GM21723 (cell line): ENCODE measurements around the gene SPATA22.
"Not testable (repeated sequence)": the region's sequence is repeated elsewhere in the genome, so short reads cannot be mapped to it uniquely, and the experiment has no call there.

Experiments used
- ATAC-seq: cut with Tn5 transposase; IDR thresholded peaks from one replicate; pipeline ENCODE4 v1.9.1; 2021; ENCODE audit warnings: mild to moderate bottlenecking, moderate library complexity; ENCODE audit not compliant: unreplicated experiment

The SPATA22 gene

GRCh38 chr17:3471599-3471998 is at the start of gene SPATA22:
TSS of gene SPATA22 (minus strand) at chr17:3471819. CDS start at chr17:3469325, 2,494 bp downstream.
- no peak for ATAC-seq

GRCh38 chr17:3519472-3519871 is 47.9 kb upstream of the SPATA22 start:
- not testable (repeated sequence) for ATAC-seq

GRCh38 chr17:3514873-3515272 is 43.3 kb upstream of the SPATA22 start:
- ATAC-seq = no peak

- ATAC-seq = not testable (repeated sequence)
These were observed 42.5 kb upstream of the SPATA22 start for GRCh38 chr17:3514167-3514566.

- no peak for ATAC-seq
These were observed 41.9 kb upstream of the SPATA22 start for GRCh38 chr17:3513305-3514035.

- no peak for ATAC-seq
These were observed 41.0 kb upstream of the SPATA22 start for GRCh38 chr17:3512505-3513171.

GRCh38 chr17:3511852-3512504 is 40.4 kb upstream of the SPATA22 start:
- ATAC-seq = no peak

GRCh38 chr17:3510090-3510489 is 38.5 kb upstream of the SPATA22 start:
- no peak for ATAC-seq

- ATAC-seq = no peak
These were observed 36.2 kb upstream of the SPATA22 start for GRCh38 chr17:3507869-3508268.

GRCh38 chr17:3507071-3507470 is 35.5 kb upstream of the SPATA22 start:
- no peak for ATAC-seq

- ATAC-seq = no peak
These were observed 34.4 kb upstream of the SPATA22 start for GRCh38 chr17:3506054-3506453.

- ATAC-seq = no peak
These were observed 33.4 kb upstream of the SPATA22 start for GRCh38 chr17:3505008-3505407.

GRCh38 chr17:3503285-3503684 is 31.7 kb upstream of the SPATA22 start:
- ATAC-seq = no peak

GRCh38 chr17:3502466-3502865 is 30.8 kb upstream of the SPATA22 start:
- no peak for ATAC-seq

GRCh38 chr17:3501344-3501743 is 29.7 kb upstream of the SPATA22 start:
- ATAC-seq = no peak

- no peak for ATAC-seq
These were observed 25.5 kb upstream of the SPATA22 start for GRCh38 chr17:3497101-3497500.

- no peak for ATAC-seq
These were observed 14.0 kb upstream of the SPATA22 start for GRCh38 chr17:3485481-3486068.

- ATAC-seq = no peak
These were observed 11.2 kb upstream of the SPATA22 start for GRCh38 chr17:3482852-3483251.

- ATAC-seq = no peak
These were observed 8.4 kb upstream of the SPATA22 start for GRCh38 chr17:3479988-3480387.

GRCh38 chr17:3475812-3476610 is 4.4 kb upstream of the SPATA22 start, which contains the start of gene ASPA:
TSS of gene ASPA (plus strand) at chr17:3475997. CDS start at chr17:3476160, 163 bp downstream.
- no peak for ATAC-seq

GRCh38 chr17:3475251-3475685 is 3.6 kb upstream of the SPATA22 start:
- ATAC-seq = no peak
